ENCODE data around the gene FZD10. TPM values are rescaled to one million over a fixed set of nuclear protein-coding genes. Genes with fewer than 3 reads are reported as not detected.

Gene FZD10
- total RNA-seq, 1 experiment from 2014 or later: not detected

DNA sequence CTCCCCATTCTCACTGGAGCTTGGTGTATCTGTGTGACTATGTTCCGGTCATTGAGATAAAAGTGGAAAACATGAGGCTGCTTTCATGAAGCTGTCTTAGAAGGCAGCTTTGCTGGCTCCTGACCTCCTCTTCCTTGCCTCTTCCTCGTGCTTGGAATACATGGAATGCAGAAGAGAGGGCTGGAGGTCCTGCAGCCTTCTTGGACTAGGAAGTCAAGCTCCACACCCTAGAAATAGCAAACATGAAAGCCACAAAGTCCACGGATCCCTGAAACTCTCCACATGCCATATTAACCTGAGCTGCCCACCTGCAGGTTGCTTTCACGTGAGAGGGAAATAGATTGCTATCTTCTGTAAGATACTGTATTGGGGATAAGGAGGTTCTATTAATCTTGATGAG lies 51.0 kb downstream of the FZD10 start:
- CTCF ChIA-PET: no interaction called here
- Histone ChIP-seq H3K4me3 (ENCODE audit: low read depth in 2 of 2, low read length in 2 of 2) (no peak overlapping the region), H3K27ac (ENCODE audit: low read length) (no peak overlapping the region), H3K27me3 (ENCODE audit: control insufficient read depth, insufficient read depth, low read length) (peaks cover 6% of the 10 kb centered on the region), H3K9me3 (ENCODE audit: control insufficient read depth, insufficient read depth, low read depth, low read length) (no peaks in the 10 kb centered on the region), H3K36me3 (ENCODE audit: control insufficient read depth, insufficient read depth, low read length) (no peaks in the 10 kb centered on the region), H3K4me1 (ENCODE audit: control insufficient read depth, insufficient read depth, low read length) (no peaks in the 10 kb centered on the region)
- no peak for ATAC-seq
- intact Hi-C loops (cut with micrococcal nuclease; ENCODE audit: unreplicated experiment) (no loop called here), in situ Hi-C loops (cut with HindIII; ENCODE audit: low pct_unique_long_range_greater_than_20kb, low sequenced_read_pairs) (no loop called here)
- no peak for TF ChIP-seq TCF7L2 (IDR thresholded peaks at IDR 0.05; ENCODE audit: low read depth, low read length)
- TF ChIP-seq, protein P1, sequence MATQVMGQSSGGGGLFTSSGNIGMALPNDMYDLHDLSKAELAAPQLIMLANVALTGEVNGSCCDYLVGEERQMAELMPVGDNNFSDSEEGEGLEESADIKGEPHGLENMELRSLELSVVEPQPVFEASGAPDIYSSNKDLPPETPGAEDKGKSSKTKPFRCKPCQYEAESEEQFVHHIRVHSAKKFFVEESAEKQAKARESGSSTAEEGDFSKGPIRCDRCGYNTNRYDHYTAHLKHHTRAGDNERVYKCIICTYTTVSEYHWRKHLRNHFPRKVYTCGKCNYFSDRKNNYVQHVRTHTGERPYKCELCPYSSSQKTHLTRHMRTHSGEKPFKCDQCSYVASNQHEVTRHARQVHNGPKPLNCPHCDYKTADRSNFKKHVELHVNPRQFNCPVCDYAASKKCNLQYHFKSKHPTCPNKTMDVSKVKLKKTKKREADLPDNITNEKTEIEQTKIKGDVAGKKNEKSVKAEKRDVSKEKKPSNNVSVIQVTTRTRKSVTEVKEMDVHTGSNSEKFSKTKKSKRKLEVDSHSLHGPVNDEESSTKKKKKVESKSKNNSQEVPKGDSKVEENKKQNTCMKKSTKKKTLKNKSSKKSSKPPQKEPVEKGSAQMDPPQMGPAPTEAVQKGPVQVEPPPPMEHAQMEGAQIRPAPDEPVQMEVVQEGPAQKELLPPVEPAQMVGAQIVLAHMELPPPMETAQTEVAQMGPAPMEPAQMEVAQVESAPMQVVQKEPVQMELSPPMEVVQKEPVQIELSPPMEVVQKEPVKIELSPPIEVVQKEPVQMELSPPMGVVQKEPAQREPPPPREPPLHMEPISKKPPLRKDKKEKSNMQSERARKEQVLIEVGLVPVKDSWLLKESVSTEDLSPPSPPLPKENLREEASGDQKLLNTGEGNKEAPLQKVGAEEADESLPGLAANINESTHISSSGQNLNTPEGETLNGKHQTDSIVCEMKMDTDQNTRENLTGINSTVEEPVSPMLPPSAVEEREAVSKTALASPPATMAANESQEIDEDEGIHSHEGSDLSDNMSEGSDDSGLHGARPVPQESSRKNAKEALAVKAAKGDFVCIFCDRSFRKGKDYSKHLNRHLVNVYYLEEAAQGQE (IDR thresholded peaks at IDR 0.05; ENCODE audit: insufficient read depth in 1 of 2, low read depth in 2 of 2, low read length in 1 of 2): no peak
- no peak for TF ChIP-seq POLR2AphosphoS5 (IDR thresholded peaks at IDR 0.05; ENCODE audit: low read depth, low read length)
- no peak for TF ChIP-seq SIN3A (IDR thresholded peaks at IDR 0.05; ENCODE audit: borderline replicate concordance, insufficient read depth, low read depth, low read length)
- TF ChIP-seq, protein P2, sequence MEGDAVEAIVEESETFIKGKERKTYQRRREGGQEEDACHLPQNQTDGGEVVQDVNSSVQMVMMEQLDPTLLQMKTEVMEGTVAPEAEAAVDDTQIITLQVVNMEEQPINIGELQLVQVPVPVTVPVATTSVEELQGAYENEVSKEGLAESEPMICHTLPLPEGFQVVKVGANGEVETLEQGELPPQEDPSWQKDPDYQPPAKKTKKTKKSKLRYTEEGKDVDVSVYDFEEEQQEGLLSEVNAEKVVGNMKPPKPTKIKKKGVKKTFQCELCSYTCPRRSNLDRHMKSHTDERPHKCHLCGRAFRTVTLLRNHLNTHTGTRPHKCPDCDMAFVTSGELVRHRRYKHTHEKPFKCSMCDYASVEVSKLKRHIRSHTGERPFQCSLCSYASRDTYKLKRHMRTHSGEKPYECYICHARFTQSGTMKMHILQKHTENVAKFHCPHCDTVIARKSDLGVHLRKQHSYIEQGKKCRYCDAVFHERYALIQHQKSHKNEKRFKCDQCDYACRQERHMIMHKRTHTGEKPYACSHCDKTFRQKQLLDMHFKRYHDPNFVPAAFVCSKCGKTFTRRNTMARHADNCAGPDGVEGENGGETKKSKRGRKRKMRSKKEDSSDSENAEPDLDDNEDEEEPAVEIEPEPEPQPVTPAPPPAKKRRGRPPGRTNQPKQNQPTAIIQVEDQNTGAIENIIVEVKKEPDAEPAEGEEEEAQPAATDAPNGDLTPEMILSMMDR (IDR thresholded peaks at IDR 0.05): no peak
- no TSS peak for BruUV-seq (replicated peaks)
- DNase-seq (ENCODE audit: low read depth, low spot score): no peak
- POLR2A ChIA-PET: no interaction called here

DNA sequence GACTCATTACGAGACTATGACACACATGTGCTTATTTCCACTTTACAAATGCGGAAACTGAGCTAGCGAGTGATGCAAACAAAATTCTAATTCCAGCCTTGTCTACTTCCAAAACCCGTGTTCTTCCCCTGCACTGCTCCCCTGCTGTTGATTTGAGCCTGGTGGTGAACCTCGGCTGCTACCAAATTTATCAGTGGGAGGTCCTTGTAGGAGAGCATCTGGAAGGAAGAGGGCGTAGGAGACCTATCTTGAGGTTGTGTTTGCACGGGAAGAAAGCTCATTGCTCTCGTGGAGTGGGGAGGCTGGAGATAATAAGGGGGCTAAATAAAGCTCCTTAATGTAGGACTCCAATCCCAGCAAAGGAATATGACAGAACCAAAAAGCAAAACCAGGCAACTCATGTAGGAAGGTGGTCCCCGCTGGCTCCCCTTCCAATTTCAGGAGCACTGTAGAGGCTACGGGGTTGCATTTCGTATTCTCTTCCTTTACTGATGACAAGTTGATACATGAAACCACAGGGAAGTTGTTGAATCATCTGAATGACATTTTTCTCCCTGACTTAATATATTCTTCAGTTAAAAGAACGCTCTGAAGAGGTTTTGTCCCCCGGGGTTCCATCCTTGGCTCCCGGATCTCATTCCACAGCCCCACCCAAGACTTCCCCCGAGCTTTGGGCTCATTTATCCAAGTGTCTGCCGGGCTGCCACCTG lies 52.6 kb downstream of the FZD10 start:
- no TSS peak for BruUV-seq (replicated peaks)
- TF ChIP-seq SIN3A (IDR thresholded peaks at IDR 0.05; ENCODE audit: borderline replicate concordance, insufficient read depth, low read depth, low read length) (no peak), TCF7L2 (IDR thresholded peaks at IDR 0.05; ENCODE audit: low read depth, low read length) (no peak), POLR2AphosphoS5 (IDR thresholded peaks at IDR 0.05; ENCODE audit: low read depth, low read length) (no peak)
- TF ChIP-seq, protein P1 (IDR thresholded peaks at IDR 0.05; ENCODE audit: insufficient read depth in 1 of 2, low read depth in 2 of 2, low read length in 1 of 2): no peak
- TF ChIP-seq, protein P2 (IDR thresholded peaks at IDR 0.05): no peak
- ChIA-PET POLR2A (no interaction called here), CTCF (interaction anchor here (0.6 kb wide), 1 partner anchor 94 kb away, joined by 3 read pairs; no protein-coding TSS in a partner anchor)
- in situ Hi-C loops (cut with HindIII; ENCODE audit: low pct_unique_long_range_greater_than_20kb, low sequenced_read_pairs): no loop called here
- no peak overlapping the region for H3K27ac ChIP-seq (ENCODE audit: low read length)
- no peak for ATAC-seq
- H3K4me3 ChIP-seq (ENCODE audit: low read depth in 2 of 2, low read length in 2 of 2): no peak overlapping the region
- no peaks in the 10 kb centered on the region for H3K9me3 ChIP-seq (ENCODE audit: control insufficient read depth, insufficient read depth, low read depth, low read length)
- no peaks in the 10 kb centered on the region for H3K4me1 ChIP-seq (ENCODE audit: control insufficient read depth, insufficient read depth, low read length)
- H3K27me3 ChIP-seq (ENCODE audit: control insufficient read depth, insufficient read depth, low read length): peaks cover 6% of the 10 kb centered on the region
- H3K36me3 ChIP-seq (ENCODE audit: control insufficient read depth, insufficient read depth, low read length): no peaks in the 10 kb centered on the region
- intact Hi-C loops (cut with micrococcal nuclease; ENCODE audit: unreplicated experiment): no loop called here
- DNase-seq (ENCODE audit: low read depth, low spot score): no peak
